Endothelial cell of umbilical vein (primary cell): ENCODE measurements around the gene SH2D3C. TPM values are rescaled to one million over a fixed set of nuclear protein-coding genes. Genes with fewer than 3 reads are reported as not detected.

Experiments used
- BruUV-seq: library from RNA; stranded (reverse); fragments of 400-500 nt; replicated peaks from 2 replicates; lab custom pipeline; 2021; lab: Mats Ljungman, UMichigan
- CTCF ChIA-PET: fragments of 300-600, 350-600 bp; sonication (Branson Sonifier 250); formaldehyde crosslinking; loops from one replicate; lab custom pipeline; 2021; ENCODE audit warnings: antibody characterized with exemption, inconsistent platforms; lab: Charles Lee
- POLR2A ChIA-PET: fragments of 300-600, 350-600 bp; sonication (Branson Sonifier 250); formaldehyde crosslinking; loops from one replicate; lab custom pipeline; 2021; ENCODE audit warnings: antibody characterized with exemption, inconsistent platforms; lab: Charles Lee
- DNase-seq: peaks from one replicate; pipeline ENCODE4 v3.0.0-alpha.2; 2011; ENCODE audit warnings: low read depth, low spot score
- FAIRE-seq: peaks from 2 replicates; lab custom pipeline; 2011; peaks lifted over from hg19 to GRCh38; lab: Jason Lieb, UNC
- H2AFZ ChIP-seq: 2 replicates; pipeline ENCODE4 v1.6.0; 2012; ENCODE audit warnings: low read depth, low read length, control low read depth, inconsistent platforms
- H3K27ac ChIP-seq: 2 replicates; pipeline ENCODE4 v1.5.1; 2011; ENCODE audit warnings: low read depth, mild to moderate bottlenecking, control low read depth, low read length, moderate library complexity; ENCODE audit not compliant: insufficient read depth
- H3K27me3 ChIP-seq, 2 experiments: 2 replicates each; pipeline versions ENCODE4 v1.6.0 to v1.6.1; 2011; ENCODE audit warnings: low read length in 2 of 2, mixed read lengths in 1 of 2; ENCODE audit not compliant: control insufficient read depth in 2 of 2, insufficient read depth in 2 of 2
- H3K36me3 ChIP-seq, 2 experiments: 2 replicates in 1 of 2; 3 replicates in 1 of 2; pipeline ENCODE4 v1.5.1; 2011; ENCODE audit warnings: low read length in 2 of 2, mild to moderate bottlenecking in 1 of 2, moderate library complexity in 1 of 2; ENCODE audit not compliant: control insufficient read depth in 2 of 2, insufficient read depth in 2 of 2; ENCODE audit errors: extremely low read depth in 1 of 2
- H3K4me1 ChIP-seq: 3 replicates; pipeline ENCODE4 v1.5.1; 2011; ENCODE audit warnings: mild to moderate bottlenecking, low read length; ENCODE audit not compliant: control insufficient read depth, insufficient read depth; ENCODE audit errors: extremely low read depth
- H3K4me2 ChIP-seq: 2 replicates; pipeline ENCODE4 v1.6.1; 2011; ENCODE audit warnings: low read length, control low read depth, mixed read lengths; ENCODE audit not compliant: insufficient read depth
- H3K4me3 ChIP-seq, 3 experiments: fragments of 200-600 bp in 1 of 3; sonication (generic), shearing (Covaris generic) in 1 of 3; replicated peaks in 1 of 3; 2 replicates each; pipeline ENCODE4 v1.5.1; 2011 to 2016; ENCODE audit warnings: control low read depth in 3 of 3, low read length in 3 of 3, mild to moderate bottlenecking in 2 of 3, inconsistent platforms in 1 of 3, low read depth in 1 of 3, moderate library complexity in 1 of 3; ENCODE audit not compliant: insufficient read depth in 1 of 3
- H3K79me2 ChIP-seq: 2 replicates; pipeline ENCODE4 v1.6.0; 2012; ENCODE audit warnings: low read length, inconsistent platforms; ENCODE audit not compliant: control insufficient read depth, insufficient read depth
- H3K9ac ChIP-seq: replicated peaks from 2 replicates; pipeline ENCODE3; 2011; ENCODE audit warnings: low read length, control low read depth; ENCODE audit not compliant: insufficient read depth; ENCODE audit errors: extremely low read depth
- H3K9me1 ChIP-seq: replicated peaks from 3 replicates; pipeline ENCODE4 v1.6.0; 2011; ENCODE audit warnings: mild to moderate bottlenecking, low read length; ENCODE audit not compliant: control insufficient read depth, insufficient read depth; ENCODE audit errors: extremely low read depth
- H3K9me3 ChIP-seq: replicated peaks from 2 replicates; pipeline ENCODE4 v1.5.1; 2012; ENCODE audit warnings: low read length, inconsistent platforms; ENCODE audit not compliant: control insufficient read depth, insufficient read depth
- H4K20me1 ChIP-seq: replicated peaks from 2 replicates; pipeline ENCODE3; 2011; ENCODE audit warnings: mild to moderate bottlenecking, low read length; ENCODE audit not compliant: control insufficient read depth, insufficient read depth; ENCODE audit errors: extremely low read depth
- CTCF ChIP-seq, 2 donors: IDR thresholded peaks; 1 replicate in 1 of 2; 2 replicates in 1 of 2; pipeline ENCODE4 v1.5.1; 2011; ENCODE audit warnings: low read length in 2 of 2, mild to moderate bottlenecking in 2 of 2, moderate library complexity in 2 of 2, control low read depth in 1 of 2, inconsistent platforms in 1 of 2, low read depth in 1 of 2; ENCODE audit not compliant: insufficient read depth in 1 of 2; ENCODE audit errors: extremely low read depth in 1 of 2
- FOS ChIP-seq: IDR thresholded peaks from 2 replicates; pipeline ENCODE4 v1.6.1; 2011; ENCODE audit warnings: mild to moderate bottlenecking, low read length, moderate library complexity, borderline replicate concordance; ENCODE audit not compliant: insufficient read depth
- GATA2 ChIP-seq: IDR thresholded peaks from 2 replicates; pipeline ENCODE4 v1.7.0; 2011; ENCODE audit warnings: low read depth, mild to moderate bottlenecking, moderate library complexity, mixed read lengths, low read length; ENCODE audit not compliant: insufficient read length, insufficient read depth
- JUN ChIP-seq: IDR thresholded peaks from 2 replicates; pipeline ENCODE4 v1.6.1; 2011; ENCODE audit warnings: borderline replicate concordance, low read depth; ENCODE audit not compliant: insufficient read length, insufficient read depth
- MAX ChIP-seq: IDR thresholded peaks from 2 replicates; pipeline ENCODE4 v1.6.1; 2011; ENCODE audit not compliant: insufficient read depth, insufficient read length
- MYC ChIP-seq: IDR thresholded peaks from one replicate; pipeline ENCODE4 v1.6.1; 2011; ENCODE audit warnings: mild to moderate bottlenecking, low read depth, low read length
- POLR2A ChIP-seq: IDR thresholded peaks from 2 replicates; pipeline ENCODE4 v1.6.1; 2012; ENCODE audit warnings: low read depth, mild to moderate bottlenecking, control low read depth, low read length
- POLR2AphosphoS5 ChIP-seq: IDR thresholded peaks from 2 replicates; pipeline ENCODE4 v1.6.1; 2012; ENCODE audit warnings: low read depth, mild to moderate bottlenecking, control low read depth, low read length, moderate library complexity; ENCODE audit not compliant: insufficient read depth
- dilution Hi-C: fragments of 300-500 bp; cut with MboI; formaldehyde crosslinking; loops from one replicate; pipeline ENCODE4 v1.15.0; 2019; ENCODE audit warnings: low sequenced_read_pairs; ENCODE audit not compliant: extremely low pct_ligation_motif_present
- intact Hi-C: fragments of 100-400 bp; cut with micrococcal nuclease; formaldehyde crosslinking; loops from one replicate; pipeline ENCODE4 v1.10.0; 2022
- polyA plus RNA-seq, 4 experiments: library from polyadenylated mRNA; depleted of rRNA in 3 of 4; stranded (reverse) in 3 of 4; unstranded in 1 of 4; fragments of >200 nt; gene quantifications; 2 replicates each; pipeline versions ENCODE4 v1.2.1 to v1.2.3, GENCODE V29; 2011 to 2012; ENCODE audit warnings: missing spikeins in 1 of 4
- total RNA-seq: library from RNA; stranded (reverse); gene quantifications from 2 replicates; pipeline ENCODE4 v1.2.3, GENCODE V29; 2021

Gene SH2D3C
- total and polyA plus RNA-seq, 2 donors (not counting 3 experiments of a cell fraction or from before 2014, with no cell fraction given), result 95.0 to 173 TPM

GRCh38 chr9:127817881-127818434, 39.5 kb upstream of the SH2D3C start:
- intact Hi-C loops, result loop anchor here (2.0 kb wide), 1 partner anchor 53 kb away; no protein-coding TSS in a partner anchor
- CTCF ChIA-PET, result interaction anchor here (0.7 to 8.4 kb wide), 7 partner anchors 10 to 103 kb away, joined by 3 to 76 read pairs (median 4); partner anchors contain the start of genes ENG and TOR2A
- no peaks in the 10 kb centered on the region for H3K9me3 ChIP-seq
- dilution Hi-C loops, result no loop called here
- BruUV-seq, result no TSS peak
- H3K36me3 ChIP-seq, result peaks cover 33 to 62% of the 10 kb centered on the region in 2 experiments
- H2AFZ ChIP-seq, result no peak overlapping the region
- POLR2A ChIA-PET, result interaction anchor here (1.2 kb wide), 1 partner anchor 47 kb away, joined by 3 read pairs; no protein-coding TSS in a partner anchor
- no peak for TF ChIP-seq FOS
- no peak for TF ChIP-seq POLR2A
- TF ChIP-seq GATA2, result no peak
- no peak for TF ChIP-seq MAX
- no peak for TF ChIP-seq POLR2AphosphoS5
- TF ChIP-seq MYC, result no peak
- no peak for TF ChIP-seq CTCF (IDR thresholded peaks at IDR 0.05; ENCODE audit: extremely low read depth in 1 of 2, insufficient read depth in 1 of 2, low read depth in 1 of 2, low read length in 2 of 2)
- TF ChIP-seq JUN, result no peak
- H4K20me1 ChIP-seq, result no peaks in the 10 kb centered on the region
- H3K79me2 ChIP-seq, result peaks cover 18% of the 10 kb centered on the region
- no peak overlapping the region for H3K27ac ChIP-seq
- H3K9me1 ChIP-seq, result no peaks in the 10 kb centered on the region
- no peak overlapping the region for H3K4me3 ChIP-seq
- DNase-seq, result no peak
- no peak overlapping the region for H3K9ac ChIP-seq
- H3K27me3 ChIP-seq, result no peaks in the 10 kb centered on the region
- peaks cover 10% of the 10 kb centered on the region for H3K4me1 ChIP-seq
- no peak overlapping the region for H3K4me2 ChIP-seq
- FAIRE-seq, result no peak
